ENCODE results near the gene SNX25.

DNA sequence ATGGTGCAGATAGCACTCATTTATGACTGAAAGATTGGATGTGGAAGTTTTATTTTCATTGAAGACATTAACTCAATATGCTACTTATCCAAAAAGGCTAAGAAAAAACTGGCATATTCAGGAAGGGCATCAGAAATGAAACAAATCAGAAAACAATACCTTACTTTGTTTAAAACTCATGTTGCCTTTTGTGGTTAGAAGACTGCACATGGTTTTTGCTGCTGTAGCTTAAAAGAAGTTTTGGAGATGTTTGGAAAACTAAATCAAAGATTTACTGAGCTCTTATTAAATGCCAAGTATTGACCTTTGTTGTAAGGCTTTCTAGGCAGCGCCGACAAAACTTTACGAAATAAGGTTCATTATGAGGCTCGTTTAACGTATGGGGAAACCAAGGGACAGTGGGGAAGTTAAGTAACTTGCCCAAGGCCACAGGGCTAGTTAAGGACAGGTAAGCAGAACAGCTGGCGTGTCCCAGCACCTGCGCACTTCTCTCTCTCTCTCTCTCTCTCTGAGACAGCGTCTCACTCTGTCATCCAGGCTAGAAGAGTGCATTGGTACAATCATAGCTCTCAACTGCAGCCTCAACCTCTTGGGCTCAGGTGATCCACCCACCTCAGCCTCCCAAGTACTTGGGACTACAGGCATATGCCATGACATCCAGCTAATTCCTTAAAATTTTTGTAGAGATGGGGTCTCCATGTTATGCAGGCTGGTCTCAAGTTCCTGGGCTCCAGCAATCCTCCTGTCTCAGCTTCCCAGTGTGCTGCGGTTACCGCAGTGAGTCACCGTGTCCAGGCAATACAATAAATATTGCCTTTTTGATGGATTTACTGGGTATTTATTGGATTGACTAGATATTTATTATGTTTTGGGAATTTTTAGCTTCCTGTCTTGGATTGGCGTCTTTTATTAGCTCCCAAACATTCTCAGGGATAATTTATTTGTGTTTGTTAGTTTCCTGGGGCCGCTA lies 170.2 kb downstream of the SNX25 start:
- TF ChIP-seq, protein P1, sequence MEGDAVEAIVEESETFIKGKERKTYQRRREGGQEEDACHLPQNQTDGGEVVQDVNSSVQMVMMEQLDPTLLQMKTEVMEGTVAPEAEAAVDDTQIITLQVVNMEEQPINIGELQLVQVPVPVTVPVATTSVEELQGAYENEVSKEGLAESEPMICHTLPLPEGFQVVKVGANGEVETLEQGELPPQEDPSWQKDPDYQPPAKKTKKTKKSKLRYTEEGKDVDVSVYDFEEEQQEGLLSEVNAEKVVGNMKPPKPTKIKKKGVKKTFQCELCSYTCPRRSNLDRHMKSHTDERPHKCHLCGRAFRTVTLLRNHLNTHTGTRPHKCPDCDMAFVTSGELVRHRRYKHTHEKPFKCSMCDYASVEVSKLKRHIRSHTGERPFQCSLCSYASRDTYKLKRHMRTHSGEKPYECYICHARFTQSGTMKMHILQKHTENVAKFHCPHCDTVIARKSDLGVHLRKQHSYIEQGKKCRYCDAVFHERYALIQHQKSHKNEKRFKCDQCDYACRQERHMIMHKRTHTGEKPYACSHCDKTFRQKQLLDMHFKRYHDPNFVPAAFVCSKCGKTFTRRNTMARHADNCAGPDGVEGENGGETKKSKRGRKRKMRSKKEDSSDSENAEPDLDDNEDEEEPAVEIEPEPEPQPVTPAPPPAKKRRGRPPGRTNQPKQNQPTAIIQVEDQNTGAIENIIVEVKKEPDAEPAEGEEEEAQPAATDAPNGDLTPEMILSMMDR (IDR thresholded peaks at IDR 0.05): no peak
- no peak for TF ChIP-seq POLR2A (IDR thresholded peaks at IDR 0.05)

Measured in Peyer's patch (tissue), 4 donors.